Type B pancreatic cell (in vitro differentiated cells): ENCODE results near the gene CACNA2D1. TPM values are rescaled to one million over a fixed set of nuclear protein-coding genes. Genes with fewer than 3 reads are reported as not detected.
"Not testable (repeated sequence)": the region's sequence is repeated elsewhere in the genome, so short reads cannot be mapped to it uniquely, and the experiment has no call there.

Experiments used
- DNase-seq: peaks from one replicate; pipeline ENCODE4 v3.0.0; 2021; ENCODE audit warnings: mixed read lengths; ENCODE audit not compliant: unreplicated experiment; ENCODE audit errors: extremely low spot score
- H3K27ac Mint-ChIP-seq: 2 replicates; pipeline ENCODE4 v1.8.0; 2021; ENCODE audit warnings: mild to moderate bottlenecking, mixed read lengths
- H3K27me3 Mint-ChIP-seq: 2 replicates; pipeline ENCODE4 v1.8.0; 2021; ENCODE audit warnings: mixed read lengths
- H3K36me3 Mint-ChIP-seq: 2 replicates; pipeline ENCODE4 v1.8.0; 2021; ENCODE audit warnings: mixed read lengths
- H3K4me1 Mint-ChIP-seq: one replicate; pipeline ENCODE4 v1.8.0; 2021; ENCODE audit warnings: mixed read lengths; ENCODE audit not compliant: unreplicated experiment
- H3K4me3 Mint-ChIP-seq: 2 replicates; pipeline ENCODE4 v1.8.0; 2021; ENCODE audit warnings: mild to moderate bottlenecking, mixed read lengths
- H3K9me3 Mint-ChIP-seq: 2 replicates; pipeline ENCODE4 v1.8.0; 2021; ENCODE audit warnings: mixed read lengths
- total RNA-seq: library from RNA; stranded (reverse); gene quantifications from 2 replicates; pipeline ENCODE4 v1.2.1, GENCODE V29; 2021; ENCODE audit warnings: low replicate concordance
- TF ChIP-seq, protein P1 (sequence below): fragments of 200-600 bp; sonication (generic); conservative IDR thresholded peaks from 2 replicates; pipeline ENCODE4 v1.5.0; 2021; ENCODE audit warnings: antibody characterized with exemption, mild to moderate bottlenecking

The CACNA2D1 gene
- total RNA-seq, 1 donor from 2014 or later: 21.5 TPM

DNA sequence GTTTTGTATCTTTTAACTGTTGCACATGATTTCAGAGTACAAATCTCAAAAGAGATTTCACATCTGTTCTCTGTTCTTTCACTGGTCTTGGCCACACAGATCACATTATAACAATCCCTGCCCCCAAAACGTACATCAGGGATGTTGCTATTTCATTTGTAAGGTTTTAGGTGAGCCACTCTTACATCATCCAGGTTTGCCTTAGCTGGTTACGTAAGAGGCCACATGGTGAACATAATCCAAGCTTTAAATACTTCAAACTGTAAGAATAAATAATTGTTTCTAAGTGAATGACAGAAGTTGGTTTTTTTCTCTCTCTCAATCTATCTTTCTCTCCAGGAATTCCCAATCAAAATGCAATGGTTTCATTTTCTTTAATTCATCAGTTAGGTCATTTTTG, 427.8 kb downstream of the CACNA2D1 start:
- DNase-seq: no peak
- Mint-ChIP-seq H3K9me3 (no peaks in the 10 kb centered on the region), H3K27me3 (no peaks in the 10 kb centered on the region), H3K36me3 (no peaks in the 10 kb centered on the region), H3K4me1 (peaks cover 12% of the 10 kb centered on the region), H3K27ac (no peak overlapping the region), H3K4me3 (no peak overlapping the region)
- TF ChIP-seq, protein P1, sequence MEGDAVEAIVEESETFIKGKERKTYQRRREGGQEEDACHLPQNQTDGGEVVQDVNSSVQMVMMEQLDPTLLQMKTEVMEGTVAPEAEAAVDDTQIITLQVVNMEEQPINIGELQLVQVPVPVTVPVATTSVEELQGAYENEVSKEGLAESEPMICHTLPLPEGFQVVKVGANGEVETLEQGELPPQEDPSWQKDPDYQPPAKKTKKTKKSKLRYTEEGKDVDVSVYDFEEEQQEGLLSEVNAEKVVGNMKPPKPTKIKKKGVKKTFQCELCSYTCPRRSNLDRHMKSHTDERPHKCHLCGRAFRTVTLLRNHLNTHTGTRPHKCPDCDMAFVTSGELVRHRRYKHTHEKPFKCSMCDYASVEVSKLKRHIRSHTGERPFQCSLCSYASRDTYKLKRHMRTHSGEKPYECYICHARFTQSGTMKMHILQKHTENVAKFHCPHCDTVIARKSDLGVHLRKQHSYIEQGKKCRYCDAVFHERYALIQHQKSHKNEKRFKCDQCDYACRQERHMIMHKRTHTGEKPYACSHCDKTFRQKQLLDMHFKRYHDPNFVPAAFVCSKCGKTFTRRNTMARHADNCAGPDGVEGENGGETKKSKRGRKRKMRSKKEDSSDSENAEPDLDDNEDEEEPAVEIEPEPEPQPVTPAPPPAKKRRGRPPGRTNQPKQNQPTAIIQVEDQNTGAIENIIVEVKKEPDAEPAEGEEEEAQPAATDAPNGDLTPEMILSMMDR: no peak

DNA sequence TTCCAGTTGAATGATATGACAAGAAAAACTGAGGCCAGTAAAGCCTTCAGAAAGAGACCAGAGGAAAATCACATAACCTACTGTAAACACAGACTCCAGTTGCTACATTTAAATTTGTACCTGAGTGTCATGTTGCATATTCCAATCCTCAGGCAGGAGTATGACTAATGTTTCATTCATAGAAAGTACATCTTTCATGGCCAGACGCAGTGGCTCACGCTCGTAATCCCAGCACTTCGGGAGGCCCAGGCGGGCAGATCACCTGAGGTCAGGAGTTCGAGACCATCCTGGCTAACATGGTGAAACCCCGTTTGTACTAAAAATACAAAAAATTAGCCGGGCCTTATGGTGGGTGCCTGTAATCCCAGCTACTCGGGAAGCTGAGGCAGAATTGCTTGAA, 429.0 kb downstream of the CACNA2D1 start:
- H3K27ac Mint-ChIP-seq, H3K9me3 Mint-ChIP-seq, DNase-seq, H3K4me3 Mint-ChIP-seq, H3K27me3 Mint-ChIP-seq, H3K36me3 Mint-ChIP-seq: not testable (repeated sequence)
- peaks cover 11% of the 10 kb centered on the region for H3K4me1 Mint-ChIP-seq

GRCh38 chr7:82012453-82012852, 431.1 kb downstream of the CACNA2D1 start:
- Mint-ChIP-seq H3K27ac (no peak overlapping the region), H3K36me3 (no peaks in the 10 kb centered on the region), H3K9me3 (no peaks in the 10 kb centered on the region), H3K27me3 (no peaks in the 10 kb centered on the region), H3K4me1 (peaks cover 8% of the 10 kb centered on the region), H3K4me3 (no peak overlapping the region)
- no peak for DNase-seq
- TF ChIP-seq, protein P1: no peak

- Mint-ChIP-seq H3K4me1 (peaks cover under 1% of the 10 kb centered on the region), H3K36me3 (no peaks in the 10 kb centered on the region), H3K9me3 (no peaks in the 10 kb centered on the region), H3K4me3 (no peak overlapping the region), H3K27me3 (no peaks in the 10 kb centered on the region), H3K27ac (no peak overlapping the region)
- DNase-seq: no peak
- TF ChIP-seq, protein P1: no peak
These were observed 433.2 kb downstream of the CACNA2D1 start for GRCh38 chr7:82010416-82010815.

DNA sequence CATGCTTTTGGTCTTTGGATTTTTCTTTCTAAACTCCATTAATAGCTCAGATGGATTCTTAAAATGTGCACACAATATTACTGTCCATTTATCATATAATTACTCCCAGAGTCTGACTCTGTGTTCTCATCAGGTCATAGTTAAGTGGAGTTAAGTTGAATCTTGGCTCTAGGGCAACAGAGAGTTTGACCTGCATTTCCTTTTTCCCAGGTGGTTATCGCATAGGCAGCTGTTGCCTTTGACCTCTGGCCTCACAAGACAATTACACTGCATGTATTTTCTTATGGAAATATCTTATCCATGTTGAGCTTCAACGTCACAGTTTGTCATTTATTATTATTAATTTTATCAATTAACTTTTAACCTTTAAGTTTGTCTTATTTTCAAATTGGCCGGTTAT, 436.3 kb downstream of the CACNA2D1 start:
- Mint-ChIP-seq H3K9me3 (no peaks in the 10 kb centered on the region), H3K4me1 (no peaks in the 10 kb centered on the region), H3K27ac (no peak overlapping the region), H3K36me3 (no peaks in the 10 kb centered on the region), H3K4me3 (no peak overlapping the region), H3K27me3 (no peaks in the 10 kb centered on the region)
- no peak for DNase-seq
- TF ChIP-seq, protein P1: no peak

GRCh38 chr7:82005056-82005455, 438.5 kb downstream of the CACNA2D1 start:
- H3K36me3 Mint-ChIP-seq: no peaks in the 10 kb centered on the region
- no peaks in the 10 kb centered on the region for H3K27me3 Mint-ChIP-seq
- H3K4me1 Mint-ChIP-seq: no peaks in the 10 kb centered on the region
- TF ChIP-seq, protein P1: no peak
- no peak overlapping the region for H3K27ac Mint-ChIP-seq
- H3K9me3 Mint-ChIP-seq: no peaks in the 10 kb centered on the region
- DNase-seq: no peak
- no peak overlapping the region for H3K4me3 Mint-ChIP-seq
